GM18505 (cell line): Measurements from ENCODE around the gene BCAM.

Experiments
- ATAC-seq: cut with Tn5 transposase; IDR thresholded peaks from one replicate; pipeline ENCODE4 v1.9.1; 2021; ENCODE audit not compliant: unreplicated experiment
- POLR2A ChIP-seq: IDR thresholded peaks from 4 replicates; pipeline ENCODE4 v1.6.1; 2011; ENCODE audit warnings: borderline replicate concordance; ENCODE audit not compliant: insufficient read depth, insufficient read length; ENCODE audit errors: extremely low read depth

BCAM gene

DNA sequence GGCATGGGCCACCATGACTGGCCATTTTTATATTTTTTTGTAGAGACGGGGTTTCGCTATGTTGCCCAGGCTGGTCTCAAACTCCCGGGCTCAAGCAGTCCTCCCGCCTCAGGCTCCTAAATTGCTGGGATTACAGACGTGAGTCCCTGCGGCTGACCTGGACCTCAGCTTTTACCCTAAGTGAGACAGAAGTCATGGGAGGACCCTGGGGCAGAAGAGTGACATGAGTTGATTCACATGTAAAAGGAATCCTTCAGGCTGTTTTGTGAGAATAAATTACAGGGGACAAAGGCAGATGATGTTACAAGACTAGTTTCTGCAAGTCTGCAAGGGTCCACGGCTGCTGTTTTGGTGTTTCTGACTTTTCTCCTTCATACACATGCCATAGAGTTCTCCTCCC is 2.6 kb upstream of the BCAM start:
- TF ChIP-seq POLR2A: no peak
- no peak for ATAC-seq

DNA sequence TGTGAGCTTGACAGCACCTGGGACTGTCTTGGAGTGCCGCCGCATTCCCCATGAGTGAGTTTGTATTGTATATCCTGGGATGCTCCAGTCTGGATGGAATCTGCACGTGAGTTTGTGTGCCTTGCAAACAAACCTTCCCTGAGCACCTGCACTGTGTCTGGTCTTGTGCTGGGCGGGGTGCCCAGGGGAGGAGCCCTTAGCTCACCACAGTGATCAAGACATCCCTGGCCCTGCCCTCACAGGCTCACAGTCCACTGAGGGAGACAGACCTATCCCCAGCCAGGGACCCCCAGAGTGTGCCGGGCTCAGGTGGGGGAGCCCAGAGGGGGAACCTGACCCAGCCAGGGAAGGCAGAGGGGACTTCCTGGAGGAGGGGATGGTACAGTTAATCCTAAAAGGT is 1.7 kb upstream of the BCAM start:
- TF ChIP-seq POLR2A: no peak
- ATAC-seq: no peak

DNA sequence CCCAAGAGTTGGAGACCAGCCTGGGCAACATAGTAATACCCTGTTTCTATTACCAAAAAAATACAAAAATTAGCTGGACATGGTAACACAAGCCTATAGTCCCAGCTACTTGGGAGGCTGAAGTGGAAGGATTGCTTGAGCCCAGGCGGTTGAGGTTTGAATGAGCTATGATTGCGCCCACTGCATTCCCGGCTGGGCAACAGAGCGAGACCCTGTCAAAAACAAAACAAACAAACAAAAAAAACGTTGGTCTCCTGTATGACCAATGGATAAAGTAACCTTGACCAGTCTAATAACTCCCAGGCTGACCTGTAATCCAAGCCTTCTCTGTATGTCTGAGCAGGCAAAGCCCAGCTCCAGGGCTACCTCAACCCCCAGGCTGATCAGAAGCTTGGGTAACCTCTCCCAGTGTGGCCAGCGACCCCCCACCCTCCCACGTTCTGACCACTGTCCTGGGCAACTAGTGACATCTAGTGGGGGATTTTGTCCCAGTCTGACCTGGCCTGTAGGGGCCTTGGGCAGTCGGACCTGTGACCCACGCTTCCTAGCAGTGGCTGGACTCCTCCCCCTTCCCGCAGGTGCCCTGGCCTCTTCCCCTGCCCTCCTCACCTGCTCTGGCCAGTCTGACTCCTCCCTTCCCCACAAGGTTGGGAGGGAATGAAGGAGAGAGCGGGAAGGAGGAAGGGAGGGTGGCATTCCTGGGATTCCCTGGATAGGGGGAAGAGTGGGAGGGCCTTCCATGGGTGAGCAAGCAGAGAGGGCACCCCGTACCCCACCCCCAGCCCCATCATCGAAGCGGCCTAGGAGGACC is 1.0 kb upstream of the BCAM start:
- no peak for ATAC-seq
- TF ChIP-seq POLR2A: no peak

DNA sequence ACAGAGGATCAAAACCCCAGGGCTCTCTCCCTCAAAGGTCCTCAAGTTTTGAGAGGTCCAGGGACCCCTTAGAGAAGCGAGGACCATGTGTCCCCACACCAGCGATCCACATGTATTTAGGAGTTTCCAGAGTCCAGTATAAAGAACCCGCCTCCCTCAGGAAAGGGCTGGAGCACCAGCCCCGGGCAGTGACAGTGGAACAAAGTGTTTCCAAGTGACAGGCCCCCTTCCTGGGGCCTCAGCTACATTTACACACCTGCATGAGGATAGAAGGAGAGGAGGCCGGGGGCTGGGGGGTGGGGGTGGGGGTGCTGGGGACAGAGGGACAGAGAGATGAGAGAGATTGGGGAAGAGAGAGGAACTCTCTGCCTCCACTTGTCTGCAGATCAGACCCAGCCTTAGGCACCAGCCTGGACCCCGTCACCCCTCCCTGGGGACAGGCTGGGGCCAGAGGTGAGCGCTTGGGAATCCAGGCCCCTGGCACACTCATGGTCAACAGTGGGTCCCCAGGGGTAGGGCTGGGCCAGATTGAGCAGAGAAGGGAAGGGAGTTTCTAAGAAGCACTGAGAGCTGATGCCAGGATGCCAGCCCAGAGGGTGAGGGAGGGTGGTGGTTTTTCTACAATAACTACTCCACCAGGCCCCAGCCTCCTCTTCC is 802 bp downstream of the BCAM start:
- no peak for TF ChIP-seq POLR2A

DNA sequence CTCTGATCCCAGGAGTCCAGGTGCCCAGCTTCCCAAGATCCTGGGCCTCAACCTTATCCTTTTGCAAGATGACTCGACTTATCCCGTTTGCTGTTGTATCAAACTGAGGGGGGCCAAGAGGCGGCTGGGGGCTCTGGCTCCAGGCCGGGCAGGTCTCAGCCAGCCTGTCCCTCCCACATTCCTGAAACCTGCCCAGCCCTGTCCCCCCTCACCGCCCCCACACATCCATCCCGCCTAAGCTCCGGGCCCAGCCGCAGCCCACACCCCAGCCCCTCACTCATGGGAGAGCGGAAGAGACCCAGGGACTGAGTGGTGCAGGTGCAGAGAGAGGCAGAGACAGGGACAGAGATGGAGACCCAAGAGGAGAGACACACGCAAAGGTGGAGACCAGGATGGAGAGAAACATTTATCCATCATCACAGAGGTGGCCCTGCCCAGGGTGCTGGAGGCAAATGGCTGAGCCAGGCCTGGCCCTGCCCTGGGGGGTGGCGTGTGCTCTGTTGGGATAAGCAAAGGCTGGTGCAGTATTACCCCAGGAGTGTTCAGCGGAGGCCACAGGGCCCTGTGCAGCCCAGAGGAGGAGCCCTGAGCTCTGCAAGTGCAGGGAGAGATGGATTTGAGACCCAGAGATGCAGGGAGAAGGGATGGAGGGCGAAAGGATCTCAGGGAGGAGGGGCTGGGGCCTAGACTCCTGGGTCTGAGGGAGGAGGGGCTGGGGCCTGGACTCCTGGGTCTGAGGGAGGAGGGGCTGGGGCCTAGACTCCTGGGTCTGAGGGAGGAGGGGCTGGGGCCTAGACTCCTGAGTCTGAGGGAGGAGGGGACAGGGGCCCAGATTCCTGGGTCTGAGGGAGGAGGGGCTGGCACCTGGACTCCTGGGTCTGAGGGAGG is 1.6 kb downstream of the BCAM start:
- no peak for TF ChIP-seq POLR2A
- ATAC-seq: no peak

More for the DNA sequence above, 802 bp downstream of the BCAM start:
- no peak for ATAC-seq

DNA sequence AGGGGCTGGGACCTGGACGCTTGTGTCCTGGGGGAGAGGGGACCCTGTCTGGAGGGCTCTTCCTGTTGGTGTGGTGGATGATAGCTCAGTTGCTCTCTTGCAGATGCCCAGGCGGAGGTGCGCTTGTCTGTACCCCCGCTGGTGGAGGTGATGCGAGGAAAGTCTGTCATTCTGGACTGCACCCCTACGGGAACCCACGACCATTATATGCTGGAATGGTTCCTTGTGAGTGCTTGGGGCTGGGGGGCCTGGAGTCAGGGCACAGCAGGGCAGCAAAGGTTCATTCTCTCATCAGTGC is 2.2 kb downstream of the BCAM start:
- TF ChIP-seq POLR2A: no peak
- ATAC-seq: no peak

DNA sequence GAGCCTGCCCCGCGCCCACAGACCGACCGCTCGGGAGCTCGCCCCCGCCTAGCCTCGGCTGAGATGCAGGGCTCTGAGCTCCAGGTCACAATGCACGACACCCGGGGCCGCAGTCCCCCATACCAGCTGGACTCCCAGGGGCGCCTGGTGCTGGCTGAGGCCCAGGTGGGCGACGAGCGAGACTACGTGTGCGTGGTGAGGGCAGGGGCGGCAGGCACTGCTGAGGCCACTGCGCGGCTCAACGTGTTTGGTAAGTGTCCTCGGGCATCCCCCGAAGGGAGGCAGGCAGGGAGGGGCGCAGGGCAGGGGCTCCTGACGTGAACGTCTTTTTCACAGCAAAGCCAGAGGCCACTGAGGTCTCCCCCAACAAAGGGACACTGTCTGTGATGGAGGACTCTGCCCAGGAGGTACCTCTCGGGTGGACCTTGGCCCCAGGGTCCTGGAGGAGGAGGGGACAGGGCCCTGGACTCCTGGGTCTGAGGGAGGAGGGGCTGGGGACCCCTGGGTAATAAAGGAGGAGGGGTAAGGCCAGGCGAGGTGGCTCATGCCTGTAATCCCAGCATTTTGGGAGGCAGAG is 3.3 kb downstream of the BCAM start:
- TF ChIP-seq POLR2A: no peak
- no peak for ATAC-seq

DNA sequence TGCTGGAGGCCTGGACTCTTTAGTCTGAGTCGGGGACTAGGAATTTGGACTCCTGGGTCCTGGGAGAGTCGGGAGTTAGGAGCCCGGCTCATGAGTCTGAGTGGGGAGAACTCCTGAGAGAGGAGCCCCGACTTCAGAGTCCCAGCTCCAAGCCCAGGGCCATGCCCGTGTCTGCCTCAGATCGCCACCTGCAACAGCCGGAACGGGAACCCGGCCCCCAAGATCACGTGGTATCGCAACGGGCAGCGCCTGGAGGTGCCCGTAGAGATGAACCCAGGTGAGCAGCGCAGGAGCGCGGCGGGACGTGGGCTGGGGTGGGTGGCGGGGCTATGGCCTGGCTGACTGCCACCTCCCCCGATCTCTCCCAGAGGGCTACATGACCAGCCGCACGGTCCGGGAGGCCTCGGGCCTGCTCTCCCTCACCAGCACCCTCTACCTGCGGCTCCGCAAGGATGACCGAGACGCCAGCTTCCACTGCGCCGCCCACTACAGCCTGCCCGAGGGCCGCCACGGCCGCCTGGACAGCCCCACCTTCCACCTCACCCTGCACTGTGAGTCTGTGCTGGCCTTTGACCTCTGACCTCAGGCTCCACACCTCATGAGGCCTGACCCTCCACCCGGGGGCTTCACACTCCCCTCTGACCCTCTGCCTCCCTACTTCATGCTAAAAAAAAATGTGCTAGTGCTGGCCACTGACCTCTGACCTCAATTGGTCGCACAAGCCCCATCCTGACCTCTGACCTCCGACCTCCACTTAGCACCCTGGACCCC is 4.4 kb downstream of the BCAM start:
- no peak for TF ChIP-seq POLR2A
- no peak for ATAC-seq

DNA sequence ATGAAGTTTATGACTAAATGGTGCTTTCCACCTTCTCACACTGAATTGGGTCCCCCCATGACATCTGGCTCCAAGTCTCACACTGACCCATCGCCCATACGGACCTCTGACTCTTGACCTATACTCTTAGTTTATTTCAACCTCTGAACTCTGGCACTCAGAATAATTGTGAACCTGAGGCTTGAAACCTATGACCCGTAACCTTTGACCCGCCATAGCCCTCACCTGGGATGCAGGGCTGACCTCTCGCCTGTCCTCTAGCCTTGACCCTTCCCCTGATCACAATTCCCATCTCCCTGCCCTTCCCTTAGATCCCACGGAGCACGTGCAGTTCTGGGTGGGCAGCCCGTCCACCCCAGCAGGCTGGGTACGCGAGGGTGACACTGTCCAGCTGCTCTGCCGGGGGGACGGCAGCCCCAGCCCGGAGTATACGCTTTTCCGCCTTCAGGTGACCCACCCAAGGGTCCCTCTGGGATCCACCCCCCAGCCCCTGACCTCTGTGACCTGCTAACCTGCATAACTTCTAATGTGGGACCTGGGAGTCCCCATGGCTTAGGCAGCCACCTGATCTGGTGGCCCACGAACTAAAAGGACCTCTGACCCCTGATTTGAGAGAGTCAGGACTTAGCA is 5.1 kb downstream of the BCAM start:
- TF ChIP-seq POLR2A: no peak
- ATAC-seq: no peak

DNA sequence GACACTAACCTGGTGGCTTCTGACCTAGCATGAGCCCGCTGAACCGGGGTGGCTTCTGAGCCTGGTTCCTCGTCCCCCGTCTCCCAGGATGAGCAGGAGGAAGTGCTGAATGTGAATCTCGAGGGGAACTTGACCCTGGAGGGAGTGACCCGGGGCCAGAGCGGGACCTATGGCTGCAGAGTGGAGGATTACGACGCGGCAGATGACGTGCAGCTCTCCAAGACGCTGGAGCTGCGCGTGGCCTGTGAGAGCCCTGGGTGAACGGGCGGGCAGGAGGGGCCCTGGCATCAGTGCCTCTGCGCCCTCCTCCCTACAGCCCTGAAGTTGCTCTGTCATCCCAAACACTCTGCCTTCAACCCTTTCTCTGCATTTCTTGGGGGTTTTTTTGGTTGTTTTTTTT is 5.6 kb downstream of the BCAM start:
- no peak for ATAC-seq
- TF ChIP-seq POLR2A: no peak

DNA sequence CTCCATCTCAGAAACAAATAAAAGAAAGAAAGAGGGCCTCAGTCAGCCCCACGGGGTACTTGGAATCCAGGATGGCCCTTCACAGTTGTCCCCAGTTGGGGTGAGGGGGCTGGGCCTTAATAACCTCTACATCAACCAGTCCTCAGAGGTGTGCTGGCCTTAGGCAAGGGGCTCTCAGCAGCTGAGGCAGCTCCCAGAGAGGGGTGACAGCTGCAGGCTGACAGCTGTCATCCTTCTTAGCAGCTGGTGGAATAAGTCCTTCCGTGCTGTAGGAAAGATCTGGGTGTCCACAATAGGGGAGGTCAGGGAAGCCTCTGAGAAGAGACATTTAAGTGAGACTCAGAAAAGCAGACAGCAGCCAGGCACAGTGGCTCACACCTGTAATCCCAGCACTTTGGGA is 7.4 kb downstream of the BCAM start:
- no peak for ATAC-seq
- no peak for TF ChIP-seq POLR2A

DNA sequence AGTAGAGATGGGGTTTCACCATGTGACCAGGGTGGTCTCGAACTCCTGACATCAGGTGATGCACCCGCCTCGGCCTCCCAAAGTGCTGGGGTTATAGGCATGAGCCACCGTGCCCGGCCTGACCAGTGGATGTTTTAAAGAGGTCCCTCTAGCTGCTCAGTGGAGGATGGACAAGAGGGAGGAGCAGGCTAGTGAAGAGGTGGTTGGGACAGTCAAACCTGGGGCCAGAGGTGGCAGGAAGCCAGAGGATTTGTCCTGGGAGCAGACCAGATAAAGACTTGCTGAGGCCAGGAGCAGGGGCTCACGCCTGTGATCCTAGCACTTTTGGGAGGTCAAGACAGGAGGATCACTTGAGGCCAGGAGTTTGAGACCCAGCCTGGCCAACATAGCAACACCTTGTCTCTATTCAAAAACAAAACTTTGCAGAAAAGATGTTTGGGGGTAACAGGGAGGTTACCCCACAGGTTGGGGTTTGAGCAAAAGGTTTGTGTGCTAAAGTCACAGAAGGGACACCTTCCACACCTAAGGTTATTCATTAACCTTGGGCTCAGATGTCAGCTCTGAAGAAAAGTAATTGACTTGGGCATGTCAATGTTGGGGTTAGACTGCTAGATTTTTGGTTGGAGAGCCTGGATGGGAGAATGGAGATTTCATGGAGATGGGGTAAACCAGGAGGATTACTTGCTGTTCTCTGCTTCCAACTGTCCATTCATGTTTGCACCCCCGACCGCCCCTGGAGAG is 9.0 kb downstream of the BCAM start:
- no peak for TF ChIP-seq POLR2A
- no peak for ATAC-seq
